H1 (cell line): ENCODE measurements around the gene METTL8. TPM values are rescaled to one million over a fixed set of nuclear protein-coding genes. Genes with fewer than 3 reads are reported as not detected.

Experiments used
- CTCF ChIA-PET: fragments of 300-600 bp; sonication (Branson Sonifier 250); formaldehyde crosslinking; loops from one replicate; lab custom pipeline; 2021; ENCODE audit not compliant: partially characterized antibody; lab: Charles Lee
- POLR2A ChIA-PET: fragments of 300-600 bp; sonication (Branson Sonifier 250); formaldehyde crosslinking; loops from one replicate; lab custom pipeline; 2021; ENCODE audit warnings: inconsistent platforms; ENCODE audit not compliant: partially characterized antibody; lab: Charles Lee
- DNase-seq, 2 experiments: peaks; one replicate each; pipeline versions ENCODE4 v3.0.0 to v3.0.0-alpha.2; 2010 to 2022; ENCODE audit warnings: low spot score in 2 of 2, low read depth in 1 of 2, mixed read lengths in 1 of 2
- FAIRE-seq: peaks from 2 replicates; lab custom pipeline; 2011; peaks lifted over from hg19 to GRCh38; lab: Jason Lieb, UNC
- H2AFZ ChIP-seq: 2 replicates; pipeline ENCODE4 v1.8.1; 2012; ENCODE audit warnings: low read length, inconsistent platforms
- H2AK5ac ChIP-seq: 2 replicates; pipeline ENCODE4 v1.6.1; 2013; ENCODE audit warnings: low read depth, low read length
- H2BK120ac ChIP-seq: replicated peaks from 2 replicates; pipeline ENCODE3; 2013; ENCODE audit warnings: low read depth, low read length, inconsistent platforms
- H2BK12ac ChIP-seq: 2 replicates; pipeline ENCODE4 v1.6.1; 2013; ENCODE audit warnings: low read depth, low read length
- H2BK15ac ChIP-seq: 2 replicates; pipeline ENCODE4 v1.6.1; 2013; ENCODE audit warnings: low read length
- H2BK20ac ChIP-seq: 2 replicates; pipeline ENCODE4 v1.6.1; 2013; ENCODE audit warnings: low read length
- H2BK5ac ChIP-seq: 2 replicates; pipeline ENCODE4 v1.6.1; 2013; ENCODE audit warnings: low read depth, low read length
- H3K14ac ChIP-seq: 2 replicates; pipeline ENCODE4 v1.6.1; 2013; ENCODE audit warnings: inconsistent platforms; ENCODE audit not compliant: insufficient read length
- H3K18ac ChIP-seq: 2 replicates; pipeline ENCODE4 v1.6.1; 2013; ENCODE audit warnings: low read length; ENCODE audit errors: extremely low read depth
- H3K23ac ChIP-seq: 2 replicates; pipeline ENCODE4 v1.6.1; 2013; ENCODE audit warnings: inconsistent platforms; ENCODE audit not compliant: insufficient read length
- H3K23me2 ChIP-seq: 2 replicates; pipeline ENCODE4 v1.6.1; 2013; ENCODE audit warnings: low read depth, low read length
- H3K27ac ChIP-seq: 2 replicates; pipeline ENCODE4 v1.6.1; 2011; ENCODE audit warnings: low read depth, low read length, inconsistent platforms
- H3K27me3 ChIP-seq, 4 experiments: replicated peaks in 1 of 4; 1 replicate in 1 of 4; 2 replicates in 3 of 4; pipeline versions ENCODE4 v1.6.1 to v1.8.1; 2011 to 2013; ENCODE audit warnings: low read length in 3 of 4, mild to moderate bottlenecking in 3 of 4, inconsistent platforms in 2 of 4, mixed read lengths in 2 of 4, moderate library complexity in 1 of 4; ENCODE audit not compliant: control insufficient read depth in 3 of 4, insufficient read depth in 3 of 4; ENCODE audit errors: extremely low read depth in 1 of 4
- H3K36me3 ChIP-seq, 4 experiments: 2 replicates each; pipeline versions ENCODE4 v1.6.1 to v1.8.1; 2011 to 2013; ENCODE audit warnings: mild to moderate bottlenecking in 4 of 4, low read length in 3 of 4, moderate library complexity in 2 of 4, control low read depth in 1 of 4, inconsistent platforms in 1 of 4; ENCODE audit not compliant: insufficient read depth in 4 of 4, control insufficient read depth in 2 of 4
- H3K4ac ChIP-seq: replicated peaks from 2 replicates; pipeline ENCODE3; 2013; ENCODE audit warnings: low read length, low read depth, mixed read lengths, inconsistent platforms; ENCODE audit not compliant: insufficient read length
- H3K4me1 ChIP-seq, 4 experiments: replicated peaks in 1 of 4; 1 replicate in 1 of 4; 2 replicates in 3 of 4; pipeline versions ENCODE4 v1.6.1 to v1.8.1; 2011 to 2013; ENCODE audit warnings: low read length in 3 of 4, inconsistent platforms in 2 of 4, mixed read lengths in 1 of 4; ENCODE audit not compliant: insufficient read depth in 4 of 4, control insufficient read depth in 3 of 4
- H3K4me2 ChIP-seq, 2 experiments: 2 replicates each; pipeline versions ENCODE4 v1.6.1 to v1.8.1; 2011 to 2013; ENCODE audit warnings: low read depth in 2 of 2, low read length in 2 of 2, control low read depth in 1 of 2, inconsistent platforms in 1 of 2, mild to moderate bottlenecking in 1 of 2; ENCODE audit not compliant: insufficient read depth in 1 of 2
- H3K4me3 ChIP-seq, 4 experiments: fragments of 200-600, 300-600 bp in 1 of 4; sonication (generic), shearing (Covaris generic), sonication (Bioruptor Twin) in 1 of 4; 2 replicates each; pipeline versions ENCODE4 v1.5.1 to v1.8.1; 2011 to 2016; ENCODE audit warnings: low read length in 4 of 4, low read depth in 3 of 4, control low read depth in 2 of 4, inconsistent platforms in 2 of 4, mild to moderate bottlenecking in 2 of 4, mixed read lengths in 1 of 4, moderate library complexity in 1 of 4; ENCODE audit not compliant: insufficient read depth in 2 of 4; ENCODE audit errors: extremely low read depth in 1 of 4
- H3K56ac ChIP-seq: replicated peaks from 2 replicates; pipeline ENCODE3; 2013; ENCODE audit warnings: low read depth, mild to moderate bottlenecking, mixed read lengths, low read length, inconsistent platforms; ENCODE audit not compliant: insufficient read length
- H3K79me1 ChIP-seq: 2 replicates; pipeline ENCODE4 v1.6.1; 2013; ENCODE audit warnings: low read depth, low read length, control low read depth
- H3K79me2 ChIP-seq, 2 experiments: 2 replicates each; pipeline versions ENCODE4 v1.6.1 to v1.8.1; 2012 to 2013; ENCODE audit warnings: low read length in 2 of 2, mild to moderate bottlenecking in 2 of 2, inconsistent platforms in 1 of 2; ENCODE audit not compliant: insufficient read depth in 2 of 2, control insufficient read depth in 1 of 2
- H3K9ac ChIP-seq, 4 experiments: replicated peaks in 1 of 4; 1 replicate in 1 of 4; 2 replicates in 3 of 4; pipeline versions ENCODE4 v1.6.1 to v1.8.1; 2011 to 2013; ENCODE audit warnings: low read depth in 3 of 4, low read length in 3 of 4, control low read depth in 2 of 4, mild to moderate bottlenecking in 2 of 4, moderate library complexity in 2 of 4, inconsistent platforms in 1 of 4; ENCODE audit errors: extremely low read depth in 1 of 4
- H3K9me3 ChIP-seq, 2 experiments: 2 replicates each; pipeline versions ENCODE4 v1.6.1 to v1.8.1; 2012 to 2013; ENCODE audit warnings: mild to moderate bottlenecking in 2 of 2, moderate library complexity in 2 of 2, control low read depth in 1 of 2, inconsistent platforms in 1 of 2, low read depth in 1 of 2, low read length in 1 of 2, mixed read lengths in 1 of 2; ENCODE audit not compliant: insufficient read depth in 2 of 2
- H4K20me1 ChIP-seq, 2 experiments: replicated peaks in 1 of 2; 2 replicates each; pipeline versions ENCODE3 to v1.8.1; 2011 to 2013; ENCODE audit warnings: inconsistent platforms in 2 of 2, low read length in 2 of 2, mild to moderate bottlenecking in 1 of 2; ENCODE audit not compliant: insufficient read depth in 2 of 2, control insufficient read depth in 1 of 2
- H4K5ac ChIP-seq: 2 replicates; pipeline ENCODE4 v1.6.1; 2013; ENCODE audit warnings: low read length, low read depth, mixed read lengths, inconsistent platforms; ENCODE audit not compliant: insufficient read length
- H4K8ac ChIP-seq: 2 replicates; pipeline ENCODE4 v1.8.0; 2013; ENCODE audit warnings: mild to moderate bottlenecking, moderate library complexity, low read length, inconsistent platforms; ENCODE audit not compliant: insufficient read depth; ENCODE audit errors: extremely low read depth
- H4K91ac ChIP-seq: replicated peaks from 2 replicates; pipeline ENCODE3; 2013; ENCODE audit warnings: low read length, mixed read lengths, inconsistent platforms; ENCODE audit not compliant: insufficient read length
- CREB1 ChIP-seq: IDR thresholded peaks from 2 replicates; pipeline ENCODE4 v1.6.1; 2012; ENCODE audit warnings: inconsistent platforms
- CTBP2 ChIP-seq: IDR thresholded peaks from 2 replicates; pipeline ENCODE4 v1.7.0; 2011; ENCODE audit warnings: borderline replicate concordance, mild to moderate bottlenecking, moderate library complexity, mixed read lengths, low read length; ENCODE audit not compliant: insufficient read depth, insufficient read length
- EZH2 ChIP-seq: fragments of 200-600 bp; sonication (generic); IDR thresholded peaks from 2 replicates; pipeline ENCODE4 v1.7.1; 2012; ENCODE audit warnings: low read depth, mild to moderate bottlenecking, moderate library complexity, low read length, inconsistent platforms; ENCODE audit not compliant: severe bottlenecking
- FOSL1 ChIP-seq: IDR thresholded peaks from 2 replicates; pipeline ENCODE4 v1.6.1; 2011; ENCODE audit warnings: mild to moderate bottlenecking, low read depth, low read length, moderate library complexity; ENCODE audit not compliant: insufficient read depth
- POLR2A ChIP-seq, 2 experiments: IDR thresholded peaks; 1 replicate in 1 of 2; 2 replicates in 1 of 2; pipeline ENCODE4 v1.6.1; 2011; ENCODE audit warnings: low read depth in 2 of 2, low read length in 2 of 2, mild to moderate bottlenecking in 2 of 2; ENCODE audit errors: control extremely low read depth in 1 of 2
- POLR2AphosphoS5 ChIP-seq: IDR thresholded peaks from 2 replicates; pipeline ENCODE4 v1.6.1; 2011; ENCODE audit warnings: low read depth, low read length
- POU5F1 ChIP-seq: IDR thresholded peaks from 2 replicates; pipeline ENCODE4 v1.6.1; 2011; ENCODE audit warnings: low read depth, mild to moderate bottlenecking, low read length, moderate library complexity
- RNF2 ChIP-seq: fragments of 200-900, 300-1000 bp; sonication (generic); IDR thresholded peaks from 2 replicates; pipeline ENCODE4 v1.7.1; 2016; ENCODE audit warnings: borderline replicate concordance, low read depth, mild to moderate bottlenecking, antibody characterized with exemption, low read length; ENCODE audit not compliant: poor library complexity, severe bottlenecking; ENCODE audit errors: missing control alignments
- SAP30 ChIP-seq: fragments of 300-600 bp; sonication (generic); IDR thresholded peaks from 2 replicates; pipeline ENCODE4 v1.7.1; 2012; ENCODE audit warnings: low read length, moderate library complexity, mild to moderate bottlenecking, inconsistent platforms; ENCODE audit not compliant: insufficient read depth, insufficient replicate concordance
- SIRT6 ChIP-seq: IDR thresholded peaks from one replicate; pipeline ENCODE4 v1.7.1; 2012; ENCODE audit warnings: low read length, inconsistent platforms
- SIX5 ChIP-seq: IDR thresholded peaks from 2 replicates; pipeline ENCODE4 v1.6.1; 2011; ENCODE audit warnings: mild to moderate bottlenecking, low read depth, low read length
- SP1 ChIP-seq: IDR thresholded peaks from 2 replicates; pipeline ENCODE4 v1.6.1; 2011; ENCODE audit warnings: low read depth, low read length
- SP4 ChIP-seq: IDR thresholded peaks from 2 replicates; pipeline ENCODE4 v1.6.1; 2012; ENCODE audit warnings: low read length, inconsistent platforms
- TEAD4 ChIP-seq: IDR thresholded peaks from 2 replicates; pipeline ENCODE4 v1.6.1; 2012; ENCODE audit warnings: low read depth, low read length, inconsistent platforms, mixed read lengths
- WGBS, 2 experiments: shearing (Covaris generic) in 1 of 2; methylation state at CpG; one replicate each; pipeline versions ENCODE4 v1.1.6 to v1.1.7; 2013 to 2015; ENCODE audit warnings: low lambda C conversion rate in 2 of 2, mixed read lengths in 2 of 2, inconsistent platforms in 1 of 2, low coverage in 1 of 2, missing lambda C conversion rate in 1 of 2; ENCODE audit not compliant: insufficient replicate concordance in 2 of 2, insufficient coverage in 1 of 2, insufficient read length in 1 of 2; ENCODE audit errors: extremely low coverage in 1 of 2, missing lambda C conversion rate in 1 of 2; 5-methylcytosine and 5-hydroxymethylcytosine counted together
- polyA plus RNA-seq, 7 experiments: library from polyadenylated mRNA; depleted of rRNA in 3 of 7; stranded (reverse) in 5 of 7; unstranded in 2 of 7; fragments of >200 nt in 5 of 7; fragments of 200-250 nt in 2 of 7; gene quantifications; 1 replicate in 5 of 7; 2 replicates in 1 of 7; 4 replicates in 1 of 7; pipeline versions ENCODE4 v1.2.1 to v1.2.3, GENCODE V29; 2011 to 2013; ENCODE audit warnings: missing spikeins in 2 of 7, mixed read lengths in 2 of 7
- total RNA-seq: library from RNA; stranded (reverse); fragmentation: NEBNext Ultra II Directional; extraction: Animal tissue kit (Norgen Biotek cat#: 25700); gene quantifications from 2 replicates; pipeline ENCODE4 v1.2.1, GENCODE V29; 2021

METTL8 gene
- total and polyA plus RNA-seq, 2 of the 8 experiments (the other 6 are each of a cell fraction or from before 2014, with no cell fraction given), result 17.6 to 79.7 TPM

DNA sequence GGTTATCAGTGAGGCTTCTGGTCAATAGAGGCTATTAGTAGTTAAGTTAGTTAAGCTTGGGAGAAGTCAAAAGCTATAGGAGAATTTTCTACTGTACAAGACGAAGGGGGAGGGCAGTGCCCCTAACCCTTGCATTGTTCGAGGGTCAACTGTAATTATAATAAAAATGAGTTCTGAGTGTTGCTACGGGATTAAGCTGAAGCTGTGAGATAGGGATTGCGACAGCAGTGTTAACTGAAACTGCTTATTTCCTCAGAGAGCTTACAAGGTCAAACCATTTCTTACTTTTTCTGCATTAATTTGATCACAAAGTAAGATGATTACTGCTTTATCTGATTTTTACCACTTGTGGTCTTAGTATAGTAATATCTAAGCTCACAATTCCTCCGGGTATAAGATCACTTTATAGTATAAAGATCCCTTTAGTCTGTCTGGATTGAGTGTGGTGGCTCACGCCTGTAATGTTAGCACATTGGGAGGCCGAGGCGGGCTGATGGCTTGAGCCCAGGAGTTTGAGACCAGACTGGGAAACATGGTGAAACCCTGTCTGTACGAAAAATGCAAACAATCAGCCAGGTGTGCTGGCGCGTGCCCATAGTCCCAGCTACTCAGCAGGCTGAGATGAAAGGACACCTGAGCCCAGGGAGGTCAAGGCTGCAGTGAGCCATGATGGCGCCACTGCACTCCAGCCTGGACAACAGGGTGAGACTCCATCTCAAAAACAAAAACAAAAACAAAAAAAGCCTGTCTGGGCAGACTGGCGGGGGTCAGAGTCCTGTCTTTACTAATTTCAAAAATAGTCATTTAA, 153.6 kb downstream of the METTL8 start:
- Histone ChIP-seq H3K56ac (no peak overlapping the region), H3K18ac (no peak overlapping the region), H2BK5ac (no peak overlapping the region), H4K8ac (no peak overlapping the region), H2BK15ac (no peak overlapping the region), H3K79me1 (no peaks in the 10 kb centered on the region), H2BK20ac (no peak overlapping the region), H2BK12ac (peak overlapping the region; percentile 18; the same call in 1 of the 2 replicates), H3K23me2 (no peaks in the 10 kb centered on the region), H3K36me3 (no peaks in the 10 kb centered on the region), H3K4me3 (no peak overlapping the region), H3K4me2 (no peak overlapping the region), H2BK120ac (no peak overlapping the region), H4K5ac (no peak overlapping the region), H4K91ac (no peak overlapping the region), H3K9me3 (no peaks in the 10 kb centered on the region), H4K20me1 (no peaks in the 10 kb centered on the region), H2AFZ (no peak overlapping the region), H3K23ac (no peak overlapping the region), H3K9ac (no peak overlapping the region), H3K27me3 (no peaks in the 10 kb centered on the region), H3K14ac (no peak overlapping the region), H2AK5ac (no peak overlapping the region), H3K79me2 (no peaks in the 10 kb centered on the region), H3K4ac (no peak overlapping the region), H3K4me1 (peaks cover 0 to 2% (median 0%) of the 10 kb centered on the region in 4 experiments; a peak in 1 of 7 replicates), H3K27ac (no peak overlapping the region)
- POLR2A ChIA-PET, result no interaction called here
- DNase-seq (no peak), FAIRE-seq (no peak)
- CTCF ChIA-PET, result interaction anchor here (0.8 to 1.4 kb wide), 5 partner anchors 25 to 136 kb away, joined by 3 to 8 read pairs (median 3); no protein-coding TSS in a partner anchor
- 81% methylated on average over 13 of the region's 13 CpGs; no CpG with 5 or more reads in 1 of the 2 experiments for WGBS, 2 experiments
- TF ChIP-seq POLR2A (IDR thresholded peaks at IDR 0.05; ENCODE audit: control extremely low read depth in 1 of 2, low read depth in 2 of 2, low read length in 2 of 2) (no peak), CTBP2 (no peak), SIX5 (no peak), EZH2 (no peak), SAP30 (no peak), SP1 (no peak), SIRT6 (no peak), FOSL1 (no peak), CREB1 (no peak), TEAD4 (no peak), POU5F1 (no peak), POLR2AphosphoS5 (no peak), SP4 (no peak), RNF2 (no peak)
